DND-41 (cell line): ENCODE data around the gene EPAS1.

Source experiments
- ATAC-seq: fragments of 200-7000 bp; cut with Tn5 transposase; 3 replicates; pipeline ENCODE4 v1.9.1; 2021; ENCODE audit warnings: low read depth; ENCODE audit not compliant: insufficient read depth
- DNase-seq: peaks from one replicate; pipeline ENCODE4 v3.0.0-alpha.2; 2020
- H2AFZ ChIP-seq: 2 replicates; pipeline ENCODE4 v1.6.0; 2012; ENCODE audit warnings: low read depth, low read length
- H3K27ac ChIP-seq: 2 replicates; pipeline ENCODE4 v1.5.1; 2012; ENCODE audit warnings: low read length, inconsistent platforms
- H3K27me3 ChIP-seq: fragments of 200-600 bp; sonication (generic); 2 replicates; pipeline ENCODE4 v1.6.0; 2012; ENCODE audit warnings: low read length, mild to moderate bottlenecking, inconsistent platforms; ENCODE audit not compliant: insufficient read depth, poor library complexity
- H3K36me3 ChIP-seq: 2 replicates; pipeline ENCODE4 v1.5.1; 2012; ENCODE audit warnings: low read length, inconsistent platforms; ENCODE audit not compliant: insufficient read depth
- H3K4me1 ChIP-seq: 2 replicates; pipeline ENCODE4 v1.5.1; 2012; ENCODE audit warnings: mild to moderate bottlenecking, low read length; ENCODE audit not compliant: insufficient read depth
- H3K4me2 ChIP-seq: 2 replicates; pipeline ENCODE4 v1.6.0; 2012; ENCODE audit warnings: mild to moderate bottlenecking, moderate library complexity, low read length, inconsistent platforms; ENCODE audit not compliant: insufficient read depth
- H3K4me3 ChIP-seq, 2 experiments: fragments of 200-600 bp in 1 of 2; shearing (Covaris generic) in 1 of 2; 2 replicates each; pipeline ENCODE4 v1.5.1; 2012 to 2016; ENCODE audit warnings: inconsistent platforms in 2 of 2, low read length in 2 of 2, mild to moderate bottlenecking in 2 of 2, low read depth in 1 of 2, moderate library complexity in 1 of 2
- H3K79me2 ChIP-seq: 2 replicates; pipeline ENCODE4 v1.6.0; 2012; ENCODE audit warnings: low read length, inconsistent platforms; ENCODE audit not compliant: insufficient read depth
- H3K9ac ChIP-seq: 2 replicates; pipeline ENCODE4 v1.6.0; 2012; ENCODE audit warnings: low read depth, mild to moderate bottlenecking, inconsistent platforms, low read length, moderate library complexity
- H3K9me3 ChIP-seq: 2 replicates; pipeline ENCODE4 v1.5.1; 2012; ENCODE audit warnings: low read length, moderate library complexity, mild to moderate bottlenecking, inconsistent platforms; ENCODE audit not compliant: insufficient read depth, severe bottlenecking
- H4K20me1 ChIP-seq: 2 replicates; pipeline ENCODE4 v1.6.0; 2012; ENCODE audit warnings: low read length; ENCODE audit not compliant: insufficient read depth
- CTCF ChIP-seq: IDR thresholded peaks from 2 replicates; pipeline ENCODE4 v1.5.1; 2012; ENCODE audit warnings: borderline replicate concordance, low read length, moderate library complexity, mild to moderate bottlenecking; ENCODE audit not compliant: poor library complexity, severe bottlenecking; ENCODE audit errors: extremely low read depth
- EZH2 ChIP-seq: IDR thresholded peaks from 3 replicates; pipeline ENCODE4 v1.6.1; 2012; ENCODE audit warnings: borderline replicate concordance, low read depth, mild to moderate bottlenecking, moderate library complexity, low read length, inconsistent platforms; ENCODE audit not compliant: severe bottlenecking

EPAS1 gene

GRCh38 chr2:46371854-46372253 is 74.6 kb downstream of the EPAS1 start:
- no peaks in the 10 kb centered on the region for H3K4me1 ChIP-seq
- H2AFZ ChIP-seq: no peak overlapping the region
- H3K36me3 ChIP-seq: no peaks in the 10 kb centered on the region
- H3K27me3 ChIP-seq: no peaks in the 10 kb centered on the region
- H4K20me1 ChIP-seq: no peaks in the 10 kb centered on the region
- H3K9ac ChIP-seq: no peak overlapping the region
- no peaks in the 10 kb centered on the region for H3K9me3 ChIP-seq
- no peak overlapping the region for H3K4me2 ChIP-seq
- no peak for ATAC-seq
- no peak for TF ChIP-seq CTCF
- TF ChIP-seq EZH2: no peak
- no peaks in the 10 kb centered on the region for H3K79me2 ChIP-seq
- H3K4me3 ChIP-seq: no peak overlapping the region
- DNase-seq: no peak
- H3K27ac ChIP-seq: no peak overlapping the region

GRCh38 chr2:46372475-46372874 is 75.3 kb downstream of the EPAS1 start:
- Histone ChIP-seq H3K36me3 (no peaks in the 10 kb centered on the region), H4K20me1 (no peaks in the 10 kb centered on the region), H3K4me2 (no peak overlapping the region), H2AFZ (no peak overlapping the region), H3K4me3 (no peak overlapping the region), H3K9ac (no peak overlapping the region), H3K27me3 (no peaks in the 10 kb centered on the region), H3K79me2 (no peaks in the 10 kb centered on the region), H3K4me1 (no peaks in the 10 kb centered on the region), H3K9me3 (no peaks in the 10 kb centered on the region), H3K27ac (no peak overlapping the region)
- no peak for TF ChIP-seq CTCF
- no peak for TF ChIP-seq EZH2
- ATAC-seq: no peak
- no peak for DNase-seq

GRCh38 chr2:46373238-46373637 is 76.0 kb downstream of the EPAS1 start:
- ATAC-seq (no peak), DNase-seq (no peak)
- no peaks in the 10 kb centered on the region for H3K4me1 ChIP-seq
- H2AFZ ChIP-seq: no peak overlapping the region
- H3K36me3 ChIP-seq: no peaks in the 10 kb centered on the region
- H3K27ac ChIP-seq: no peak overlapping the region
- no peak overlapping the region for H3K9ac ChIP-seq
- no peaks in the 10 kb centered on the region for H3K79me2 ChIP-seq
- H3K9me3 ChIP-seq: no peaks in the 10 kb centered on the region
- TF ChIP-seq EZH2 (no peak), CTCF (no peak)
- no peaks in the 10 kb centered on the region for H3K27me3 ChIP-seq
- H3K4me2 ChIP-seq: no peak overlapping the region
- no peak overlapping the region for H3K4me3 ChIP-seq
- no peaks in the 10 kb centered on the region for H4K20me1 ChIP-seq

- DNase-seq: no peak
- no peaks in the 10 kb centered on the region for H4K20me1 ChIP-seq
- TF ChIP-seq EZH2 (no peak), CTCF (no peak)
- no peaks in the 10 kb centered on the region for H3K79me2 ChIP-seq
- H3K27ac ChIP-seq: no peak overlapping the region
- no peaks in the 10 kb centered on the region for H3K4me1 ChIP-seq
- no peak overlapping the region for H3K4me2 ChIP-seq
- H3K27me3 ChIP-seq: no peaks in the 10 kb centered on the region
- no peaks in the 10 kb centered on the region for H3K36me3 ChIP-seq
- no peak for ATAC-seq
- H3K4me3 ChIP-seq: no peak overlapping the region
- no peak overlapping the region for H3K9ac ChIP-seq
- H3K9me3 ChIP-seq: no peaks in the 10 kb centered on the region
- no peak overlapping the region for H2AFZ ChIP-seq
Measured at GRCh38 chr2:46375566-46376125, 78.4 kb downstream of the EPAS1 start.
